GM19397 (cell line): ENCODE data around the gene UGCG.
"Not testable (repeated sequence)": the region's sequence is repeated elsewhere in the genome, so short reads cannot be mapped to it uniquely, and the experiment has no call there.

Experiments
- ATAC-seq: cut with Tn5 transposase; IDR thresholded peaks from one replicate; pipeline ENCODE4 v1.9.1; 2021; ENCODE audit warnings: mild to moderate bottlenecking, moderate library complexity; ENCODE audit not compliant: unreplicated experiment

UGCG gene

GRCh38 chr9:111890334-111890733, 6.3 kb upstream of the UGCG start:
- ATAC-seq, result no peak

GRCh38 chr9:111890867-111891266, 5.7 kb upstream of the UGCG start:
- not testable (repeated sequence) for ATAC-seq

DNA sequence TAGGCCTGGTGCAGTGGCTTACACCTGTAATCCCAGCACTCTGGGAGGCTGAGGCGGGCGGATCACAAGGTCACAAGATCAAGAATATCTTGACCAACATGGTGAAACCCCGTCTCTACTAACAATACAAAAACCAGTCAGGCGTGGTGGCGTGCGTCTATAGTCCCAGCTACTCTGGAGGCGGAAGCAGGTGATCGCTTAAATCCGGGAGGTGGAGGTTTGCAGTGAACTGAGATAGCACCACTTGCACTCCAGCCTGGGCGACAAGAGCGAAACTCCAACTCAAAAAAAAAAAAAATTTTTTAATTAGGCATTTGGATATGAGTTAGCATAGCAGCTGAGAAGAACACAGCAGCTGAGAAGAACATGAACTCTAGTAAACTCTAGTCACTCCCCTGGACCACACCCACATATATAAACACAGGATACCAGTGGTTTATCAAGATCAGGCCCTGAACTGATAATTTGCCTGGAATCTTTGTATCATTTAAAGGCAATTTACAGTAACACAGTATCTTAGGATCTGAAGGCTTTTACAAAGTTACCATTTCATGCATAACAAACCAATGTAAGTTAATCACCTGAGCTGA, 4.6 kb upstream of the UGCG start:
- ATAC-seq, result no peak

GRCh38 chr9:111896942-111897600, 457 bp downstream of the UGCG start:
- ATAC-seq, result peak; percentile 55

- peak; percentile 23 for ATAC-seq
Observed at GRCh38 chr9:111897601-111898137, 1.1 kb downstream of the UGCG start.

- ATAC-seq, result no peak
Observed at GRCh38 chr9:111898331-111899096, 1.9 kb downstream of the UGCG start.

DNA sequence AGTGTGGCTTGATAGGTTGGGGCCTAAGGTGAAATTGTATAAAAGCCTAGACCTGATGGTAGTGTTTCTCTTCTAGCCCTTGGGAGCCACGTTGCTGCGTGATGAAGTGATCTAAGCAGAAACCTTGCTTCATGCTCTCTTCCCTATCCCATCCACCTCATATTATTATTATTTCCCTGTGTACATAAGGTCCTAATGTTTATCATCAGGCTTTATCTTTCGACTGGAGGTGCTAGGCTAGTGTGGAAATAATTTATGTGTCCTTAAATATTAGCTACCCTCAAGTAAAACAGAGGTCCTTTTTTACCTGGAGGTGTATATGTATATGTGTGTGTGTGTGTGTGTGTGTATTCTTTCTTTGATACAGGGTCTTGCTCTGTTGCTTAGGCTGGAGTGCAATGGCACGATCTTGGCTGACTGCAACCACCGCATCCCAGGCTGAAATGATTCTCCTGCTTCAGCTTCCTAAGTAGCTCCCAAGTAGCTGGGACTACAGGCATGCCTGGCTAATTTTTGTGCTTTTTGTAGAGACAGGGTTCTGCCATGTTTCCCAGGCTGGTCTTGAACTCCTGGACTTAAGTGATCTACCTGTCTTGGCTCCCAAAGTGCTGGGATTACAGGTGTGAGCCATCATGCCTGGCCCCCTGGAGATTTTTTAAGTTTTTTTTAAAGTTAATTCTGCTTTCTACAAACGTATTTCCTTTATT, 3.7 kb downstream of the UGCG start:
- ATAC-seq, result no peak

DNA sequence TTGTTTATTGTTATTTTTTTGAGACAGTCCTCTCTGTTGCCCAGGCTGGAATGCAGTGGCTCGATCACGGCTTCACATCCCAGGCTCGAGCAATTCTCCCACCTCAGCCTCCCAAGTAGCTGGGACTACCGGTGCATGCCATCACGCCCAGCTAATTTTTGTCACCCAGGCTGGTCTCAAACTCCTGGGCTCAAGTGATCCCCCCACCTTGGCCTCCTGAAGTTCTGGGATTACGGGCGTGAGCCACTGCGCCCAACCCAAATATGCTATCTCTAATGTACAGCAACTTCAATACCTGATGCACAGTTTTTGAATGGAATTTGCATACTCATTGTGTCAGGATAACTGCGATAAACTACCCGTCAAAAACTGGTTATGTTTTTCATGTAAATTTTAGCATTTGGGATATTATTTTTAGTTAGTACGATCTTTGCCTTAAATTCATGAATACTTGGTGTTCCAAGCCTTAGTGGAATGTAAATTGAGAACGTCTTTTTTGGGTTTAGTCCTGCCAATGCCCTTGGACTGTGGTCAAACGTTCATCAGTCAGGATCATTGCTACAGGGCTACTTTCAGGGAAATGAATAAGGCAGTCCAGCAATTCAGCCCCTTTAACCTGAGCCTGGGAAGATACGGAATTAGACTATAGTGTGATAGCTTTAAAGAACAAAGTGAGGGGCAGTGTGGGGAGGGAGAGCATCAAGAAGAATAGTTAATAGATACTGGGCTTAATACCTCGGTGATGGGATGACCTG, 4.4 kb downstream of the UGCG start:
- ATAC-seq, result no peak

- no peak for ATAC-seq
Observed at GRCh38 chr9:111902391-111903139, 6.0 kb downstream of the UGCG start.

GRCh38 chr9:111903535-111903934, 6.9 kb downstream of the UGCG start:
- ATAC-seq, result not testable (repeated sequence)

DNA sequence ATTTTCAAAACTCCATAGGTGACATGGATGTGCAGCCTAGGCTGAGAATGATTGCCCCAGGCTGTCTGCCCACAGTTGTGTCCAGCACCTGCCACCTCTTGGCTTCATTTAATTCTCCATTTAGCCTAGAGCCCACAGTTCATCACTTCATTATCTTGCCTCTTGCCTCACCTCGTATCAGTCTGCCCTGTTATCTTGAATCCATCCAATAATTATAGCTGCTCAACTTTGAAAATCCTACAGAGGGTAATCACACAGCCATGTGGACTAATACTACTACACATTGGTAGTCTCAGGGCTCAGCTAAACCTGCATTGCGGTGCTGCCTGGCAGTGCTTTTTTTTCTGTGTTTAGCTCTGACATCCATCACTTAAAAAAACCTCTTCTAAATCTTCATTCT, 7.4 kb downstream of the UGCG start:
- no peak for ATAC-seq

DNA sequence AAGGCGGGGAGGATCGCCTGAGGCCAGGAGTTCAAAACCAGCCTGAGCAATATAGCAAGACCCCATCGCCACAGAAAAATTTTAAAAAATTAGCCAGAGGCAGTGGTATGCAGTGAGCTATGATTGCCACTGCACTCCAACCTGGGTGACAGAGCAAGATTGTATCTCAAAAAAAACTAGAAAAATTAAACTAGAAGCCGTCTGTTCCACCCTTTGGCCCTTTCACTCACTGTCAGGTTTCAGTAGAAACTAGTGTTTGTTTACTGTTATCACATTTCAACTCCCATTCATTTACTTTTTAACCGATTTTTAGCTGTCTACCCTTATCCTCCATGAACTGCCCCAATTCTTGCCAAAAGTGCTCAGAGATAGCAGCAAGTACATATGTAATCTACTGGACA, 8.3 kb downstream of the UGCG start:
- ATAC-seq, result no peak

DNA sequence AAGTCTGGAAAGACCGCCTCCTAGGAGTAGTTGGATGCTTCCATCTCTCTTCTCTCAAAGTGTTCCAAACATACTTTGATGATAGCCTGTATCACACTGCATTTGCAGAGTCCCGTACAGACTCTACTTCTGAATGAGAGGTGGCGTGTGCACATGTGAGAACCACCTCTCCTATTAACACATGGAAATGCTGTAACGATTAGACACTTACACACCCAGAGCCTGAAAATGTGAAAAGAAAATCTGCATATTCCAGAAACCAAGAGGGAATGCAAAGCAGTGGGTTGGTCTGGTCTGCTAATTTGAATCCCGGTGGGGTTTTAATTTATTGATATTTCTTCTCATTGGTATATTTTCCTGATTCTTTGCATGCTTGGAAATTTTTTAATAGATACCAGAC, 10.5 kb downstream of the UGCG start:
- no peak for ATAC-seq

- no peak for ATAC-seq
Observed at GRCh38 chr9:111909444-111909843, 12.8 kb downstream of the UGCG start.

DNA sequence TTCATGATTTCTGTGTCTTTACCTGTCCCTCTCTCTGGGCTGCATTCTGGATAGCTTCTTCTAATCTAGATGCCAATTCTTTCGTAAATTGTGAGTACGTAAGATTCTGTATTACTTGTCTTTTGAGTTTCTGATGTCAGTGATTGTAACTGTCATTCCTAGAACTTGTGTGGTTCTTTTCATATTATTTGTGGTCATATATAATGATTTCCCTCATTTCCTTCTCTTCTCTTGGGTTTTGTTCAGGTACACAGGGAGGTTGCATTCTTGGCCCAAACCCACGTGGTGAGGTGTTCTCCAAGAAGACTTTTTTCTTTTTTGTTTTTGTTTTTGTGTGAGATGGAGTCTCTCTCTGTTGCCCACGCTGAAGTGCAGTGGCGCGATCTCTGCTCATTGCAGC, 13.8 kb downstream of the UGCG start:
- no peak for ATAC-seq

DNA sequence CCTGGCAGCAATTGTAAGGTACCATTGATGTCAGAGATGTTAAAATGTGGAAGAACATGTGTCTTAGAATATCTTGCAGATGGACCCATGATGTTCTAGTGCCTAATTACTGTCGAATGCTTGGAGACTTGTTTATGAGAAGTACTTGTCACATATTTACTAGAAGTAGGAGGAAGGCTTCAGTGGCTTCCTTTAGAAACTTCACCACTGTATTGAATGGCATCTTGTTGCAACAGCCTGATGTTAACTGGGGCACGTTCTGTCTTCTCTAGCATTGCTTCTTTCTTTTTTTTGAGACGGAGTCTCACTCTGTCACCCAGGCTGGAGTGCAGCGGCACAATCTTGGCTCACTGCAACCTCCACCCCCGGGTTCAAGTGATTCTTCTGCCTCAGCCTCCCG, 16.5 kb downstream of the UGCG start:
- no peak for ATAC-seq

DNA sequence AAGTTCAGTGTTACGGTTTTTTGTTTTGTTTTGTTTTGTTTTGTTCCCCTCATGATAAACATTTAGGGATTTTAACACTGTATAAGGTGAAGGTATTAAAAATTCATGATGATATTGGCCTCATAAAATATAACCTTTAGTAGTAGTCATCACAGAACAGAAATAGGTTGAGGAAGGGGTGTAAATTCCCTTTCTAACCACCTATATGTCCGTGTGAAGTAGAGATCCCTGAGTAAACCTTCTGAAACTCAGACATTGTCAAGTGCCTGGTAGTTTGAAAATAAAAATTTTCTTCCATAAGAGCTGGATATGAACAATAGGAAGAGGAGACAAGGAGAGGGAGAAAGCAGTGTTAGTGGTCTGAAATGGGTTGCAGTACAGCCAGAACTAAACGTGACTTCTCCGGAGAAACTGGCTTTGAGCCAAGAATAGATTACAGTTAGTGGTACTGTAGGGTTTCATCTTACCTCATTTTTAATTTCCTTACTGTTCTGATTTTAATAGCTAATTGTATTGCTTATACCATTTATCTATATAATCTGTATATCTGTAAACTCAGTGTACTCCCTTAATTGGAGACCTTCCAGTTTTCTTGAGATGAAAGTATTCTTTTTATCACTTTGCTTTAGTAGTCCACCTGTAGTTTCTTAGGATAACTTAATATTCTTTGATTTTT, 18.3 kb downstream of the UGCG start:
- ATAC-seq, result no peak

DNA sequence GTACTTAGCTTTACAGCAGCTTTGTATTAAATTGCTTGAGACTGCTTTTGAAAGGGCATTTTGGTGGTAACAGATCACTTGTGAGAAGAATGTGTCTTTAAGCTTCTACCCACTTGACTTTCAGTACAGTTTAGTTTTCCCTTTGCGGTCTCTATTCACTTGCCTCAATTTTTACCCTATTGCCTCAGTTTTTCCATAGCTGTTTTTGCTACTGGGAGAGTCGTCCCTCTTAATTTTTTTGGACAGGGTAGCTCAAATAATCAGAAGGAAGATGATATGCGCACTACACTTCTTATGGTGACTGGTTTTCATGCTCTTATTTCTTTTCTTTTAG, 18.8 kb downstream of the UGCG start:
- ATAC-seq, result no peak

DNA sequence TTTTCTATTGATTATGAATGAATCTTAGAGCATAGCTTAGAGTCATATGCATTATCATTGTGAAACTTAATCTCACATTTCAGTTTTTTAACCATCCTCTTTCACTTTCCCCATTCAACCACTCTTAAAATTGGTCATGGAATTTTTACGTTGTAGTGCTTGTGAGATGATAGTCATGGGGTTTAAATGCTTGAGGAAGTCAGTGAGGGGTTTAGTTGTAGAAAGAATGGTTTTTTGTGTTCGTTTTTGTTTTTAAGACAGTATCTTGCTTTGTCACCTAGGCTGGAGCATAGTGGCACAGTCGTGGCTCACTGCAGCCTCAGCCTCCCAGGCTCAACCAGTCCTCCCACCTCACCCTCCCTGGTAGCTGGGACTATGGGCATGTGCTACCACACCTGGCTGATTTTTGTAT, 19.6 kb downstream of the UGCG start:
- no peak for ATAC-seq
